Smooth muscle cell (in vitro differentiated cells): ENCODE data around the gene PABPC1L. TPM values are rescaled to one million over a fixed set of nuclear protein-coding genes. Genes with fewer than 3 reads are reported as not detected.

ENCODE experiments used
- DNase-seq: peaks from one replicate; lab custom pipeline; 2025; ENCODE audit not compliant: unreplicated experiment; lab: John Stamatoyannopoulos, UW
- H2AFZ ChIP-seq: fragments of 200-600 bp; sonication (generic); 2 replicates; pipeline ENCODE4 v1.6.0; 2016; ENCODE audit warnings: antibody characterized with exemption, low read depth, mild to moderate bottlenecking
- H3F3A ChIP-seq: fragments of 200-600 bp; sonication (generic); 2 replicates; pipeline ENCODE4 v1.6.0; 2017; ENCODE audit warnings: antibody characterized with exemption, low read depth
- H3K27ac ChIP-seq: fragments of 200-600 bp; sonication (generic); 2 replicates; pipeline ENCODE4 v1.5.1; 2016; ENCODE audit warnings: low read depth, mild to moderate bottlenecking
- H3K27me3 ChIP-seq: fragments of 200-600 bp; sonication (generic); 2 replicates; pipeline ENCODE4 v1.6.1; 2016; ENCODE audit warnings: low read depth, mild to moderate bottlenecking
- H3K36me3 ChIP-seq: fragments of 200-600 bp; sonication (generic); 2 replicates; pipeline ENCODE4 v1.5.1; 2016; ENCODE audit warnings: low read depth
- H3K4me1 ChIP-seq: fragments of 200-600 bp; sonication (generic); 2 replicates; pipeline ENCODE4 v1.5.1; 2016; ENCODE audit warnings: low read depth
- H3K4me2 ChIP-seq: fragments of 200-600 bp; sonication (generic); 2 replicates; pipeline ENCODE4 v1.6.0; 2016; ENCODE audit warnings: mild to moderate bottlenecking
- H3K4me3 ChIP-seq: fragments of 200-600 bp; sonication (generic); 2 replicates; pipeline ENCODE4 v1.5.1; 2016; ENCODE audit warnings: mild to moderate bottlenecking
- H3K79me2 ChIP-seq: fragments of 200-600 bp; sonication (generic); 2 replicates; pipeline ENCODE4 v1.6.0; 2016; ENCODE audit warnings: low read depth, mild to moderate bottlenecking
- H3K9ac ChIP-seq: fragments of 200-600 bp; sonication (generic); 2 replicates; pipeline ENCODE4 v1.6.0; 2016; ENCODE audit warnings: low read depth
- H3K9me3 ChIP-seq: fragments of 200-600 bp; sonication (generic); replicated peaks from 2 replicates; pipeline ENCODE4 v1.5.1; 2016; ENCODE audit warnings: low read depth
- H4K20me1 ChIP-seq: fragments of 200-600 bp; sonication (generic); 2 replicates; pipeline ENCODE4 v1.6.0; 2016; ENCODE audit warnings: low read depth
- WGBS: methylation state at CpG from one replicate; pipeline ENCODE4 v1.1.7; 2016; ENCODE audit warnings: low lambda C conversion rate; 5-methylcytosine and 5-hydroxymethylcytosine counted together
- polyA plus RNA-seq: library from polyadenylated mRNA; unstranded; fragments of >200 nt; fragmentation: Nextera tagmentation; extraction: Ambion mirVana; gene quantifications from 2 replicates; pipeline ENCODE4 v1.2.1, GENCODE V29; 2016
- total RNA-seq: library from RNA; depleted of rRNA; stranded (reverse); fragments of >200 nt; gene quantifications from 2 replicates; pipeline ENCODE4 v1.2.3, GENCODE V29; 2014
- TF ChIP-seq, protein P1 (sequence below): fragments of 200-600 bp; sonication (generic); IDR thresholded peaks from 2 replicates; pipeline ENCODE4 v1.5.1; 2017; ENCODE audit warnings: borderline replicate concordance, mild to moderate bottlenecking, antibody characterized with exemption; ENCODE audit not compliant: insufficient read depth, poor library complexity, severe bottlenecking

The PABPC1L gene
- total and polyA plus RNA-seq, 2 experiments from 2014 or later: 8.9 to 12.3 TPM

DNA sequence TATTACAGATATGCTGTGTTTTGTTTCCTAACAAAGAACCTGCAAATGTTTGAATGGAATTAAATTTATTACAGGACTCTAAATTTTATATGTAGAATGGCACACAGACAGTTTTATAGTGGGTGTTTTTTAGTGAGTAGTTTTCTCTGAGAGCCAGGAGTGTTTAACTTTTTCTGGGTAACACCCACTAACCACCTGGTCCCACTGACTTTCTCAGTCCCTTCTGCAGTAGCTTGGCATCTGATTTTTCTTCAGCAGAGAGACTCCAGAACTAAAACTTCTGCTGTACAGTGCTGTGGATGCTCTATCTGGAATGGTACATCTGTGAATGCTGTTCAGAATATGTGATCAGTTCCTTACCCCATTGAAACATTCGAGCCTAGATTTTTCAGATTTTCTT is 18.0 kb upstream of the PABPC1L start:
- DNase-seq: no peak
- TF ChIP-seq, protein P1, sequence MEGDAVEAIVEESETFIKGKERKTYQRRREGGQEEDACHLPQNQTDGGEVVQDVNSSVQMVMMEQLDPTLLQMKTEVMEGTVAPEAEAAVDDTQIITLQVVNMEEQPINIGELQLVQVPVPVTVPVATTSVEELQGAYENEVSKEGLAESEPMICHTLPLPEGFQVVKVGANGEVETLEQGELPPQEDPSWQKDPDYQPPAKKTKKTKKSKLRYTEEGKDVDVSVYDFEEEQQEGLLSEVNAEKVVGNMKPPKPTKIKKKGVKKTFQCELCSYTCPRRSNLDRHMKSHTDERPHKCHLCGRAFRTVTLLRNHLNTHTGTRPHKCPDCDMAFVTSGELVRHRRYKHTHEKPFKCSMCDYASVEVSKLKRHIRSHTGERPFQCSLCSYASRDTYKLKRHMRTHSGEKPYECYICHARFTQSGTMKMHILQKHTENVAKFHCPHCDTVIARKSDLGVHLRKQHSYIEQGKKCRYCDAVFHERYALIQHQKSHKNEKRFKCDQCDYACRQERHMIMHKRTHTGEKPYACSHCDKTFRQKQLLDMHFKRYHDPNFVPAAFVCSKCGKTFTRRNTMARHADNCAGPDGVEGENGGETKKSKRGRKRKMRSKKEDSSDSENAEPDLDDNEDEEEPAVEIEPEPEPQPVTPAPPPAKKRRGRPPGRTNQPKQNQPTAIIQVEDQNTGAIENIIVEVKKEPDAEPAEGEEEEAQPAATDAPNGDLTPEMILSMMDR: no peak
- no peaks in the 10 kb centered on the region for H3K9me3 ChIP-seq
- H4K20me1 ChIP-seq: peaks cover 100% of the 10 kb centered on the region
- H3K9ac ChIP-seq: no peak overlapping the region
- no peak overlapping the region for H3K4me3 ChIP-seq
- H3K27me3 ChIP-seq: no peaks in the 10 kb centered on the region
- WGBS: 90% methylated on average over 1 of the region's 1 CpG
- peaks cover 12% of the 10 kb centered on the region for H3K4me1 ChIP-seq
- H3K36me3 ChIP-seq: no peaks in the 10 kb centered on the region
- peaks cover 3% of the 10 kb centered on the region for H3F3A ChIP-seq
- no peak overlapping the region for H3K27ac ChIP-seq
- no peak overlapping the region for H3K4me2 ChIP-seq
- H2AFZ ChIP-seq: no peak overlapping the region
- H3K79me2 ChIP-seq: peaks cover 100% of the 10 kb centered on the region

DNA sequence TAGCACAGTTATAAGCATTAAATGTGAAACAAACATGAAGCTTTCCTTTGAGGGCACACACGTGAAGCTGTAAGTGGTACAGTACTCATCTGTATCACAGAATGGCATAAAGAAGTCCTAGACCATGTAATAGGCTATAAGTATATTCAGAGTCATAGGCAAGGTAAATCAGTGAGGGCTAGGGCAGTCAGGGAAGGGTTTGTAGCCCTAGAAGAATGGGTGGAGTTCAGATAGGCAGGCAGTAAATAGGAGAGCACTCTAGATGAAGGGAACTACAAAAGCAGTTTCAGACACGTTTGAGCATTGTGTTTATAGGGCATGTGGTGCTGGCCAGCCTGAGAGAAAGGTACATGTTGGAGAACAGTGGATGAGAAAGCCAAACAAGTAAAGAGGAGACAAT is 14.9 kb upstream of the PABPC1L start:
- no peak for DNase-seq
- Histone ChIP-seq H2AFZ (no peak overlapping the region), H3K4me3 (no peak overlapping the region), H3K4me1 (peaks cover 3% of the 10 kb centered on the region), H3K4me2 (no peak overlapping the region), H4K20me1 (peaks cover 100% of the 10 kb centered on the region), H3K79me2 (peaks cover 100% of the 10 kb centered on the region), H3K27me3 (no peaks in the 10 kb centered on the region), H3F3A (peaks cover 3% of the 10 kb centered on the region), H3K36me3 (no peaks in the 10 kb centered on the region), H3K27ac (no peak overlapping the region), H3K9ac (no peak overlapping the region), H3K9me3 (no peaks in the 10 kb centered on the region)
- 89% methylated on average over 2 of the region's 2 CpGs for WGBS
- TF ChIP-seq, protein P1: no peak

DNA sequence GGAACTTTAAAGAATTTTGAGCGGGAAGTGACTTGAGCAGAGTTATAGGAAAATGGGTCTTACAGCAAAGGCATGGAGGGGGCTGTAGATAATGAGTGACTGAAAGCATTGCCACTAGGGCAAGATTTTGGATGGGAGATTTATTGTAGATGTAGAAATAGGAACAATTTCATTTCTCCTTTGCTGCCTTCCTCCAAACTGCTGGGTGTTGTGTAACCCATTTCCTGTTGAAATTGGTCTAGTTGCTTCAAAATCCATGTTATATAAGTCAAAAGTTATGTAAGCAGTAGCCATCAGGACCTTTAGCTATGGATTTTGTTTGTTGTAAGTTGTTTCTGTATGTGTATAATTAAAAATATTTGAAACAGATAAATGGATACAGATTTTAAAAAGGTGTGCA is 13.3 kb upstream of the PABPC1L start:
- DNase-seq: no peak
- Histone ChIP-seq H3K4me3 (no peak overlapping the region), H3K36me3 (no peaks in the 10 kb centered on the region), H3K9me3 (no peaks in the 10 kb centered on the region), H3F3A (peaks cover 3% of the 10 kb centered on the region), H2AFZ (no peak overlapping the region), H3K4me1 (peaks cover 3% of the 10 kb centered on the region), H3K9ac (no peak overlapping the region), H3K79me2 (peaks cover 100% of the 10 kb centered on the region), H4K20me1 (peaks cover 100% of the 10 kb centered on the region), H3K27ac (no peak overlapping the region), H3K27me3 (no peaks in the 10 kb centered on the region), H3K4me2 (no peak overlapping the region)
- 96% methylated on average over 1 of the region's 1 CpG for WGBS
- TF ChIP-seq, protein P1: no peak

DNA sequence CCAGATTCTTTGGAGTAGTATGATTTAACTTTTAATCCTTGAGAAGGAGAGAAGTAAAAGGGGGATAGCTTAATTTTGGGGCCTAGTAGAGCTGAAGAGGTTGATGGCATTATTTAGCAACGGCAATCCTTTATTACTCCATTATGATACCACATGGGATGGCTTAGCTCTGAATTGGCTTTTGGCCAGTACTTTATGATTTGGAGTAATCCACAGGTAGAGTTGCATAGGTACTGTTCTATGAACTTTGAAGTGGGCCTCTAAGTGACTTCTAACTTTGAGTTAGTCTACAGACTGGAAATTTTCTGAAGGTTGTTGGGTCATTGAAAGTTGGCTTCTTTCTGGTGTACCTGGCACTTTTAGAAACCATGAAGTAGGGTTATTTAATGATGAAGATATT is 12.7 kb upstream of the PABPC1L start:
- Histone ChIP-seq H3K4me2 (no peak overlapping the region), H3K4me3 (no peak overlapping the region), H3K4me1 (peaks cover 3% of the 10 kb centered on the region), H3K9me3 (no peaks in the 10 kb centered on the region), H3K79me2 (peaks cover 96% of the 10 kb centered on the region), H4K20me1 (peaks cover 100% of the 10 kb centered on the region), H2AFZ (no peak overlapping the region), H3F3A (peaks cover 3% of the 10 kb centered on the region), H3K9ac (no peak overlapping the region), H3K27ac (no peak overlapping the region), H3K36me3 (no peaks in the 10 kb centered on the region), H3K27me3 (no peaks in the 10 kb centered on the region)
- TF ChIP-seq, protein P1: no peak
- 92% methylated on average over 1 of the region's 1 CpG for WGBS
- no peak for DNase-seq
